Liver (tissue), 9 donors: Measurements from ENCODE around the gene ATP10B. TPM values are rescaled to one million over a fixed set of nuclear protein-coding genes. Genes with fewer than 3 reads are reported as not detected.

Experiments used
- DNase-seq: peaks from one replicate; pipeline ENCODE4 v3.0.0-alpha.2; 2017; ENCODE audit warnings: low spot score
- H3K27ac ChIP-seq, 2 donors: one replicate each; pipeline ENCODE4 v1.7.0; 2013; ENCODE audit warnings: inconsistent platforms in 2 of 2, low read length in 2 of 2, control low read depth in 1 of 2, low read depth in 1 of 2, mild to moderate bottlenecking in 1 of 2
- H3K27me3 ChIP-seq, 4 donors: one replicate each; pipeline versions ENCODE4 v1.6.1 to v1.7.0; 2013; ENCODE audit warnings: low read length in 3 of 4, inconsistent platforms in 1 of 4, mild to moderate bottlenecking in 1 of 4, moderate library complexity in 1 of 4; ENCODE audit not compliant: control insufficient read depth in 4 of 4, insufficient read depth in 4 of 4
- H3K36me3 ChIP-seq, 4 donors: one replicate each; pipeline versions ENCODE4 v1.6.1 to v1.7.0; 2013; ENCODE audit warnings: low read length in 3 of 4, mild to moderate bottlenecking in 3 of 4, low read depth in 1 of 4, moderate library complexity in 1 of 4; ENCODE audit not compliant: control insufficient read depth in 4 of 4, insufficient read depth in 3 of 4
- H3K4me1 ChIP-seq, 4 donors: one replicate each; pipeline versions ENCODE4 v1.6.1 to v1.7.0; 2013; ENCODE audit warnings: low read length in 3 of 4, mild to moderate bottlenecking in 3 of 4, moderate library complexity in 1 of 4; ENCODE audit not compliant: control insufficient read depth in 4 of 4, insufficient read depth in 4 of 4
- H3K4me3 ChIP-seq, 3 donors: one replicate each; pipeline versions ENCODE4 v1.6.1 to v1.7.0; 2013; ENCODE audit warnings: low read length in 3 of 3, control low read depth in 1 of 3, low read depth in 1 of 3, mild to moderate bottlenecking in 1 of 3
- H3K9ac ChIP-seq, 2 donors: one replicate each; pipeline ENCODE4 v1.7.0; 2013; ENCODE audit warnings: low read length in 2 of 2, mild to moderate bottlenecking in 2 of 2, moderate library complexity in 2 of 2, control low read depth in 1 of 2, low read depth in 1 of 2
- H3K9me3 ChIP-seq, 4 donors: one replicate each; pipeline versions ENCODE4 v1.6.1 to v1.7.0; 2013; ENCODE audit warnings: low read length in 3 of 4; ENCODE audit not compliant: control insufficient read depth in 4 of 4
- ATF3 ChIP-seq: IDR thresholded peaks from 2 replicates; pipeline ENCODE4 v1.6.1; 2016; ENCODE audit warnings: antibody characterized with exemption
- CTCF ChIP-seq: fragments of 150-350 bp; IDR thresholded peaks from 2 replicates; pipeline ENCODE4 v1.5.1; 2017; ENCODE audit warnings: improper control_type of control experiment, low read depth, low read length; ENCODE audit not compliant: missing input control
- EGR1 ChIP-seq, 2 donors: IDR thresholded peaks; 2 replicates each; pipeline ENCODE4 v1.6.1; 2016 to 2018; ENCODE audit warnings: antibody characterized with exemption in 2 of 2, low read depth in 2 of 2
- FOXA1 ChIP-seq: IDR thresholded peaks from 2 replicates; pipeline ENCODE4 v1.6.1; 2016; ENCODE audit warnings: antibody characterized with exemption
- FOXA2 ChIP-seq: IDR thresholded peaks from 2 replicates; pipeline ENCODE4 v1.6.1; 2016; ENCODE audit warnings: antibody characterized with exemption
- GABPA ChIP-seq, 2 donors: IDR thresholded peaks in 1 of 2; conservative IDR thresholded peaks in 1 of 2; 2 replicates each; pipeline ENCODE4 v1.6.1; 2016; ENCODE audit warnings: antibody characterized with exemption in 2 of 2, mild to moderate bottlenecking in 1 of 2, moderate library complexity in 1 of 2
- HNF4A ChIP-seq, 2 donors: conservative IDR thresholded peaks; 2 replicates each; pipeline ENCODE4 v1.6.1; 2016; ENCODE audit warnings: antibody characterized with exemption in 2 of 2, mild to moderate bottlenecking in 2 of 2
- HNF4G ChIP-seq: IDR thresholded peaks from 2 replicates; pipeline ENCODE4 v1.6.1; 2016; ENCODE audit warnings: antibody characterized with exemption
- JUND ChIP-seq, 2 donors: IDR thresholded peaks; 2 replicates each; pipeline ENCODE4 v1.6.1; 2016; ENCODE audit warnings: antibody characterized with exemption in 2 of 2
- MAX ChIP-seq: IDR thresholded peaks from 2 replicates; pipeline ENCODE4 v1.6.1; 2016; ENCODE audit warnings: antibody characterized with exemption
- NR2F2 ChIP-seq: IDR thresholded peaks from 2 replicates; pipeline ENCODE4 v1.6.1; 2016; ENCODE audit warnings: antibody characterized with exemption
- RAD21 ChIP-seq, 2 donors: IDR thresholded peaks; 2 replicates each; pipeline ENCODE4 v1.6.1; 2016; ENCODE audit warnings: antibody characterized with exemption in 2 of 2, mild to moderate bottlenecking in 2 of 2
- REST ChIP-seq: IDR thresholded peaks from 2 replicates; pipeline ENCODE4 v1.6.1; 2016; ENCODE audit warnings: antibody characterized with exemption, mild to moderate bottlenecking
- RXRA ChIP-seq, 2 donors: IDR thresholded peaks; 2 replicates each; pipeline ENCODE4 v1.6.1; 2017 to 2018; ENCODE audit warnings: antibody characterized with exemption in 2 of 2, mild to moderate bottlenecking in 1 of 2
- SP1 ChIP-seq: IDR thresholded peaks from 2 replicates; pipeline ENCODE4 v1.6.1; 2018; ENCODE audit warnings: antibody characterized with exemption, mild to moderate bottlenecking
- TAF1 ChIP-seq: conservative IDR thresholded peaks from 2 replicates; pipeline ENCODE4 v1.6.1; 2016; ENCODE audit warnings: antibody characterized with exemption, mild to moderate bottlenecking
- YY1 ChIP-seq: IDR thresholded peaks from 2 replicates; pipeline ENCODE4 v1.6.1; 2016; ENCODE audit warnings: antibody characterized with exemption, mild to moderate bottlenecking
- ZBTB33 ChIP-seq: IDR thresholded peaks from 2 replicates; pipeline ENCODE4 v1.6.1; 2016; ENCODE audit warnings: antibody characterized with exemption
- WGBS: extraction: QIAGEN DNeasy Blood & Tissue Kit; methylation state at CpG from one replicate; pipeline ENCODE4 v1.1.7; 2013; 5-methylcytosine and 5-hydroxymethylcytosine counted together
- polyA plus RNA-seq, 2 donors: library from polyadenylated mRNA; stranded (reverse) in 1 of 2; unstranded in 1 of 2; fragments of 200-250 nt in 1 of 2; fragments of >200 nt in 1 of 2; fragmentation: Nextera tagmentation in 1 of 2; extraction: Ambion mirVana in 1 of 2; gene quantifications; one replicate each; pipeline versions ENCODE4 v1.2.1 to v1.2.3, GENCODE V29; 2013 to 2015
- total RNA-seq, 2 donors: library from RNA; depleted of rRNA; stranded (reverse); fragments of >200 nt; gene quantifications; one replicate each; pipeline ENCODE4 v1.2.3, GENCODE V29; 2014
- donor health status: healthy.
- donor health status: healthy.
- donor health status: healthy.
- donor health status: healthy.
- donor health status: healthy.

Gene ATP10B
- total and polyA plus RNA-seq, 4 donors = 0.05 to 0.67 (median 0.05) TPM; not detected in 1

GRCh38 chr5:160846642-160847041 is 5.4 kb downstream of the ATP10B start (continued):
- TF ChIP-seq ZBTB33 = no peak
- TF ChIP-seq JUND (IDR thresholded peaks at IDR 0.05) = no peak
- TF ChIP-seq RAD21 (IDR thresholded peaks at IDR 0.05) = no peak
- TF ChIP-seq FOXA1 = no peak
- no peak for TF ChIP-seq TAF1
- TF ChIP-seq HNF4G = no peak
- no peak for TF ChIP-seq YY1
- no peak for TF ChIP-seq NR2F2

GRCh38 chr5:160844177-160844576 is 7.8 kb downstream of the ATP10B start:
- Histone ChIP-seq H3K9ac (no peak overlapping the region), H3K27me3 (no peaks in the 10 kb centered on the region), H3K36me3 (no peaks in the 10 kb centered on the region), H3K9me3 (no peaks in the 10 kb centered on the region), H3K27ac (no peak overlapping the region), H3K4me3 (no peak overlapping the region), H3K4me1 (no peaks in the 10 kb centered on the region)
- WGBS = 68% methylated on average over 2 of the region's 2 CpGs
- no peak for DNase-seq
- TF ChIP-seq FOXA1 (no peak), RXRA (IDR thresholded peaks at IDR 0.05) (no peak), REST (no peak), GABPA (IDR thresholded peaks at IDR 0.05 in 1 of 2, conservative IDR thresholded peaks at IDR 0.05 in 1 of 2) (no peak), JUND (IDR thresholded peaks at IDR 0.05) (no peak), NR2F2 (no peak), ZBTB33 (no peak), HNF4A (conservative IDR thresholded peaks at IDR 0.05) (no peak), MAX (no peak), CTCF (no peak), EGR1 (IDR thresholded peaks at IDR 0.05; ENCODE audit: low read depth in 2 of 2) (no peak), RAD21 (IDR thresholded peaks at IDR 0.05) (no peak), ATF3 (no peak), SP1 (no peak), TAF1 (no peak), FOXA2 (no peak), HNF4G (no peak)
